Body of pancreas (tissue), 4 donors: ENCODE results near the gene DZIP1L. TPM values are rescaled to one million over a fixed set of nuclear protein-coding genes. Genes with fewer than 3 reads are reported as not detected.
"Not testable (repeated sequence)": the region's sequence is repeated elsewhere in the genome, so short reads cannot be mapped to it uniquely, and the experiment has no call there.

Experiments used
- ATAC-seq: fragments of 150-250 bp; one replicate; pipeline ENCODE4 v1.9.1; 2016
- DNase-seq, 4 donors: peaks; one replicate each; pipeline ENCODE4 v3.0.0-alpha.2; 2019
- H3K27ac ChIP-seq, 4 donors: fragments of 200-600 bp; sonication (generic); 1 replicate in 3 of 4; 2 replicates in 1 of 4; pipeline versions ENCODE4 v1.5.1 to v1.6.1; 2016 to 2019; ENCODE audit warnings: mild to moderate bottlenecking in 1 of 4, mixed read lengths in 1 of 4, moderate library complexity in 1 of 4
- H3K27me3 ChIP-seq, 2 donors: fragments of 200-600 bp; sonication (generic); one replicate each; pipeline ENCODE4 v1.6.0; 2016; ENCODE audit warnings: mild to moderate bottlenecking in 1 of 2
- H3K36me3 ChIP-seq, 2 donors: fragments of 200-600 bp; sonication (generic); replicated peaks in 1 of 2; 2 replicates each; pipeline ENCODE4 v1.5.1; 2016; ENCODE audit warnings: low read depth in 2 of 2; ENCODE audit not compliant: insufficient read depth in 1 of 2
- H3K4me1 ChIP-seq: fragments of 200-600 bp; sonication (generic); one replicate; pipeline ENCODE4 v1.6.0; 2016
- H3K4me3 ChIP-seq, 2 donors: fragments of 200-600 bp; sonication (generic); 1 replicate in 1 of 2; 2 replicates in 1 of 2; pipeline ENCODE4 v1.5.1; 2016 to 2019
- H3K9me3 ChIP-seq, 3 donors: fragments of 200-600 bp; sonication (generic); 1 replicate in 2 of 3; 2 replicates in 1 of 3; pipeline ENCODE4 v1.5.1; 2016
- CTCF ChIP-seq, 7 experiments: fragments of 450-650 bp in 4 of 7; fragments of 200-600 bp in 3 of 7; sonication (generic) in 3 of 7; IDR thresholded peaks; one replicate each; pipeline ENCODE4 v1.5.1; 2016 to 2019; ENCODE audit warnings: antibody characterized with exemption in 7 of 7
- POLR2A ChIP-seq, 3 donors: fragments of 450-650 bp; IDR thresholded peaks; one replicate each; pipeline ENCODE4 v1.6.1; 2016; ENCODE audit warnings: antibody characterized with exemption in 3 of 3, mild to moderate bottlenecking in 2 of 3
- WGBS, 2 donors: methylation state at CpG; one replicate each; pipeline ENCODE4 v1.1.5; 2017; 5-methylcytosine and 5-hydroxymethylcytosine counted together
- intact Hi-C: fragments of 100-400 bp; cut with DNase I; formaldehyde crosslinking; loops from one replicate; pipeline ENCODE4 v1.15.1; 2023
- total RNA-seq, 2 donors: library from RNA; depleted of rRNA; stranded (reverse); fragments of >200 nt; gene quantifications; one replicate each; pipeline ENCODE4 v1.1.0, GENCODE V29; 2016

DZIP1L gene
- total RNA-seq, 2 donors from 2014 or later: 33.7 to 70.2 TPM

- Histone ChIP-seq H3K4me3 (no peak overlapping the region), H3K4me1 (no peaks in the 10 kb centered on the region), H3K9me3 (no peaks in the 10 kb centered on the region), H3K27ac (no peak overlapping the region), H3K36me3 (no peaks in the 10 kb centered on the region), H3K27me3 (no peaks in the 10 kb centered on the region)
- 45 to 50% methylated on average over 4 of the region's 4 CpGs for WGBS, 2 donors
- no peak for ATAC-seq
- intact Hi-C loops: no loop called here
- TF ChIP-seq POLR2A (IDR thresholded peaks at IDR 0.05) (no peak), CTCF (IDR thresholded peaks at IDR 0.05) (peak in 3 of 7 experiments; percentile 3 to 26 (median 26))
- DNase-seq: no peak
Observed at GRCh38 chr3:138148503-138148902, 33.1 kb upstream of the DZIP1L start.

- intact Hi-C loops, H3K4me3 ChIP-seq, H3K9me3 ChIP-seq, H3K4me1 ChIP-seq, H3K36me3 ChIP-seq, H3K27me3 ChIP-seq, H3K27ac ChIP-seq, DNase-seq, ATAC-seq: not testable (repeated sequence)
- 89 to 97% methylated on average over 3 of the region's 3 CpGs for WGBS, 2 donors
Observed at GRCh38 chr3:138142181-138142580, 26.8 kb upstream of the DZIP1L start.

- DNase-seq (no peak), ATAC-seq (no peak)
- TF ChIP-seq CTCF (IDR thresholded peaks at IDR 0.05) (no peak), POLR2A (IDR thresholded peaks at IDR 0.05) (no peak)
- H3K9me3 ChIP-seq: no peaks in the 10 kb centered on the region
- no peak overlapping the region for H3K27ac ChIP-seq
- H3K36me3 ChIP-seq: no peaks in the 10 kb centered on the region
- no peaks in the 10 kb centered on the region for H3K27me3 ChIP-seq
- peaks cover 13% of the 10 kb centered on the region for H3K4me1 ChIP-seq
- no peak overlapping the region for H3K4me3 ChIP-seq
- intact Hi-C loops: no loop called here
Observed at GRCh38 chr3:138140940-138141339, 25.5 kb upstream of the DZIP1L start.

- 46 to 73% methylated on average over 2 of the region's 2 CpGs for WGBS, 2 donors
- peaks cover 26% of the 10 kb centered on the region for H3K4me1 ChIP-seq
- intact Hi-C loops: no loop called here
- no peaks in the 10 kb centered on the region for H3K27me3 ChIP-seq
- H3K9me3 ChIP-seq: no peaks in the 10 kb centered on the region
- ATAC-seq (no peak), DNase-seq (no peak)
- H3K27ac ChIP-seq: no peak overlapping the region
- no peaks in the 10 kb centered on the region for H3K36me3 ChIP-seq
- TF ChIP-seq CTCF (IDR thresholded peaks at IDR 0.05): no peak
- no peak for TF ChIP-seq POLR2A (IDR thresholded peaks at IDR 0.05)
- H3K4me3 ChIP-seq: no peak overlapping the region
Observed at GRCh38 chr3:138139691-138140090, 24.3 kb upstream of the DZIP1L start.

- H3K36me3 ChIP-seq: no peaks in the 10 kb centered on the region
- intact Hi-C loops: no loop called here
- TF ChIP-seq POLR2A (IDR thresholded peaks at IDR 0.05) (no peak), CTCF (IDR thresholded peaks at IDR 0.05) (no peak)
- peaks cover 44% of the 10 kb centered on the region for H3K4me1 ChIP-seq
- 54 to 59% methylated on average over 2 of the region's 2 CpGs for WGBS, 2 donors
- DNase-seq (no peak), ATAC-seq (no peak)
- peak overlapping the region in 1 of 4 donors; percentile 67 for H3K27ac ChIP-seq
- H3K9me3 ChIP-seq: no peaks in the 10 kb centered on the region
- H3K27me3 ChIP-seq: no peaks in the 10 kb centered on the region
- no peak overlapping the region for H3K4me3 ChIP-seq
Observed at GRCh38 chr3:138137861-138138260, 22.5 kb upstream of the DZIP1L start.
